Erythroblast (primary cell): ENCODE data around the gene RTF1.

ENCODE experiments used
- GATA1 ChIP-seq: IDR thresholded peaks from 2 replicates; pipeline ENCODE4 v1.6.1; 2011; ENCODE audit warnings: low read depth, mild to moderate bottlenecking, control low read depth, low read length, moderate library complexity
- POLR2A ChIP-seq: IDR thresholded peaks from 2 replicates; pipeline ENCODE4 v1.6.1; 2011; ENCODE audit warnings: mild to moderate bottlenecking, low read length

DNA sequence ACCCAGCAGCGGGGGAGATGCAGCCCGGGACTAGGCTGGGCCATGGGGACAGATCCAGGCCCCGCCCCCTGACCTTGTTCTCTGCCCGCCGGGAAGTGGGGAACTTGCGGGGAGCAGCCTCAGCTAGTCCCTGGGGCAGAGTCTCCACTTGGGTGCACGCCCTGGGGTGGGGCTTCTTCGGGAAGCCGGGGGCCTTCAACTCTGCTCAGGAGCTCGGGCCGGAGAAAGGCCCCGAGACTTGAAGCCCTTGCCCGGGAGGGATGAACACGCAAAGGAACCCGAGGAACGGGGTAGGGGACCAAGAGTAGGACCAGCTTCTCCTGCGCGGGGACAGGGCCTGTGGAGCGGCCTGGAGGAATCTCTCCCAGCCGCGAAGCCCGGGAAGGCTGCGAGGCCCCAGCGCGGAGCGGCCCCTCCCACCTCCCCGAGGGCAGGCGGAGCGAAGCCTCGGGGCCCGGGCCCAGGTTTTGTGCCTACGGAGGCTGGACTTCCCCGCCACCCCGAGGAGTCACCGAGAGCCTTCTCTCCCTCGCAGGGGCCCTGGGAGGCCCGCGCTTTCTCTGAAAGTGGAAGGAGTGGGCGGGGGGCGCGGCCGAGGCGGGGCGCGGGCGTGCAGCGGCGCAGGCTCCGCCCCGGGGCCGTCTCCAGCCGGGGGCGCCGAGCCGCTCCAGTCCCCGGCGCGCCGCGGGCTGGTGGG is 76.5 kb downstream of the RTF1 start, which contains the start of gene ITPKA:
- TF ChIP-seq POLR2A = no peak
- no peak for TF ChIP-seq GATA1
